ENCODE measurements around the gene NFIX. TPM values are rescaled to one million over a fixed set of nuclear protein-coding genes. Genes with fewer than 3 reads are reported as not detected.

The NFIX gene
- total RNA-seq, 1 donor from 2014 or later = 76.5 TPM

GRCh38 chr19:13045812-13046211 is 50.5 kb downstream of the NFIX start:
- H3K4me1 ChIP-seq = peaks cover 19 to 80% of the 10 kb centered on the region in 2 donors
- H3K4me3 ChIP-seq = no peak overlapping the region
- no peak for DNase-seq (ENCODE audit: low spot score in 2 of 2)
- no peaks in the 10 kb centered on the region for H3K27me3 ChIP-seq
- H3K9me3 ChIP-seq = no peaks in the 10 kb centered on the region
- intact Hi-C loops (cut with DNase I) = no loop called here
- TF ChIP-seq CTCF (IDR thresholded peaks at IDR 0.05) = no peak
- H3K27ac ChIP-seq = peak overlapping the region; percentile 95 to 97
- H3K36me3 ChIP-seq = no peaks in the 10 kb centered on the region

- Histone ChIP-seq H3K9me3 (no peaks in the 10 kb centered on the region), H3K27me3 (no peaks in the 10 kb centered on the region), H3K4me1 (peaks cover 31 to 83% of the 10 kb centered on the region in 2 donors), H3K27ac (peak overlapping the region; percentile 95 to 97), H3K4me3 (no peak overlapping the region), H3K36me3 (no peaks in the 10 kb centered on the region)
- TF ChIP-seq CTCF (IDR thresholded peaks at IDR 0.05) = no peak
- intact Hi-C loops (cut with DNase I) = no loop called here
- no peak for DNase-seq (ENCODE audit: low spot score in 2 of 2)
Measured at GRCh38 chr19:13047374-13047773, 52.1 kb downstream of the NFIX start.

- Histone ChIP-seq H3K27me3 (no peaks in the 10 kb centered on the region), H3K4me1 (peaks cover 44 to 89% of the 10 kb centered on the region in 2 donors), H3K9me3 (no peaks in the 10 kb centered on the region), H3K4me3 (no peak overlapping the region), H3K36me3 (no peaks in the 10 kb centered on the region), H3K27ac (peak overlapping the region; percentile 99)
- intact Hi-C loops (cut with DNase I) = no loop called here
- TF ChIP-seq CTCF (IDR thresholded peaks at IDR 0.05) = no peak
- DNase-seq (ENCODE audit: low spot score in 2 of 2) = no peak
Measured at GRCh38 chr19:13050274-13050673, 55.0 kb downstream of the NFIX start.

GRCh38 chr19:13051557-13052165 is 56.4 kb downstream of the NFIX start:
- no peak for TF ChIP-seq CTCF (IDR thresholded peaks at IDR 0.05)
- Histone ChIP-seq H3K9me3 (no peaks in the 10 kb centered on the region), H3K27ac (peak overlapping the region; percentile 99), H3K27me3 (no peaks in the 10 kb centered on the region), H3K4me3 (peak overlapping the region; percentile 26 to 44), H3K36me3 (no peaks in the 10 kb centered on the region), H3K4me1 (peaks cover 56 to 89% of the 10 kb centered on the region in 2 donors)
- intact Hi-C loops (cut with DNase I) = no loop called here
- DNase-seq (ENCODE audit: low spot score in 2 of 2) = peak in 1 of 2 donors; percentile 82

GRCh38 chr19:13052447-13053175 is 57.3 kb downstream of the NFIX start:
- no peak for TF ChIP-seq CTCF (IDR thresholded peaks at IDR 0.05)
- H3K27me3 ChIP-seq = no peaks in the 10 kb centered on the region
- intact Hi-C loops (cut with DNase I) = loop anchor here (1.0 kb wide), 2 partner anchors 8 to 15 kb away; no protein-coding TSS in a partner anchor
- H3K4me1 ChIP-seq = peaks cover 60 to 91% of the 10 kb centered on the region in 2 donors
- no peaks in the 10 kb centered on the region for H3K36me3 ChIP-seq
- H3K4me3 ChIP-seq = peak overlapping the region in 1 of 2 donors; percentile 44
- DNase-seq (ENCODE audit: low spot score in 2 of 2) = no peak
- H3K9me3 ChIP-seq = no peaks in the 10 kb centered on the region
- peak overlapping the region; percentile 99 for H3K27ac ChIP-seq
